Activated T-cell treated with anti-CD3 and anti-CD28 coated beads, Interleukin-2, amount 50 U/mL, for 24 hours (primary cell): Measurements from ENCODE around the gene CNKSR3.

ENCODE experiments used
- DNase-seq: peaks from one replicate; pipeline ENCODE4 v3.0.0-alpha.2; 2020
- H3K27ac Mint-ChIP-seq: 2 replicates; pipeline ENCODE4 v1.8.0; 2020; ENCODE audit warnings: mild to moderate bottlenecking, mixed read lengths
- H3K27me3 Mint-ChIP-seq: 2 replicates; pipeline ENCODE4 v1.8.0; 2020; ENCODE audit warnings: mixed read lengths
- H3K36me3 Mint-ChIP-seq: 2 replicates; pipeline ENCODE4 v1.8.0; 2020; ENCODE audit warnings: low read depth, mixed read lengths
- H3K4me1 Mint-ChIP-seq: 2 replicates; pipeline ENCODE4 v1.8.0; 2020; ENCODE audit warnings: low read depth, mixed read lengths
- H3K4me3 Mint-ChIP-seq: 2 replicates; pipeline ENCODE4 v1.8.0; 2020; ENCODE audit warnings: mild to moderate bottlenecking, moderate library complexity, mixed read lengths
- H3K9me3 Mint-ChIP-seq: 2 replicates; pipeline ENCODE4 v1.8.0; 2020; ENCODE audit warnings: mixed read lengths

The CNKSR3 gene

DNA sequence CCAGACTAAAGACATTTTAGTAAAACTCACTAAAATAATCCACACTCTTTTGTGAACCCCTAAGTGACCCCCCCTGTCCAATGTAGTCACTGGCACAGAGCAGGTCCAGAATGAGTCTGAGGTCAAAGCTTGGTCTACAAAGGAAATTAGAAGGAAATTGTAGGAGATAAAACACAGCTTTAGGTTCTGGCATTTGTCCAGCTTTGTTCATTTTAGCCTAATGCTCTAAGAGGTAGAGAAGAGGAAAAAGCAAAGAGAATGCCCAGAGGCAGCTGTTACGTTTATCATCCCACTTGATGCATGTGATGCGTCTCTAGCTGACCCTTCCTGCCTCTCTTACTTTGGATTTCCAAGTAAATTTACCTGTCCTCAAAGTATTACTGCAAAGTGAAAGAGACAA lies 62.5 kb downstream of the CNKSR3 start:
- Mint-ChIP-seq H3K4me3 (no peak overlapping the region), H3K27ac (no peak overlapping the region), H3K9me3 (no peaks in the 10 kb centered on the region), H3K4me1 (no peaks in the 10 kb centered on the region), H3K36me3 (no peaks in the 10 kb centered on the region), H3K27me3 (no peaks in the 10 kb centered on the region)
- no peak for DNase-seq

DNA sequence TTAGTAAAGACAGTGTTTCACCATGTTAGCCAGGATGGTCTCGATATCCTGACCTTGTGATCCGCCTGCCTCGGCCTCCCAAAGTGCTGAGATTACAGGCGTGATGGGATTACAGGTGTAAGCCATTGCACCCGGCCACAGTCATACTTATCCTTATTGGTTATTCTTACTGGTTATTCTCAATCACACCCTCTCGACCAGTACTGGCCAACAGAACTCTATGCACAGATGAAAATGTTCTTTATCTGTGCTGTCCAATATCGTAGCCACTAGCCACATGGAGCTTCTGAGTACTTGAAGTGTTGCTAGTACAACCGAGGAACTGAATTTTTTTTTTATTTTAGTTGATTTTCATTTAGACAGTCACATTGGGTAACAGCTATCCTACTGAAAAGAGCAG lies 63.5 kb downstream of the CNKSR3 start:
- DNase-seq = no peak
- no peaks in the 10 kb centered on the region for H3K4me1 Mint-ChIP-seq
- no peaks in the 10 kb centered on the region for H3K9me3 Mint-ChIP-seq
- H3K4me3 Mint-ChIP-seq = no peak overlapping the region
- no peak overlapping the region for H3K27ac Mint-ChIP-seq
- H3K36me3 Mint-ChIP-seq = no peaks in the 10 kb centered on the region
- H3K27me3 Mint-ChIP-seq = peaks cover 1% of the 10 kb centered on the region

DNA sequence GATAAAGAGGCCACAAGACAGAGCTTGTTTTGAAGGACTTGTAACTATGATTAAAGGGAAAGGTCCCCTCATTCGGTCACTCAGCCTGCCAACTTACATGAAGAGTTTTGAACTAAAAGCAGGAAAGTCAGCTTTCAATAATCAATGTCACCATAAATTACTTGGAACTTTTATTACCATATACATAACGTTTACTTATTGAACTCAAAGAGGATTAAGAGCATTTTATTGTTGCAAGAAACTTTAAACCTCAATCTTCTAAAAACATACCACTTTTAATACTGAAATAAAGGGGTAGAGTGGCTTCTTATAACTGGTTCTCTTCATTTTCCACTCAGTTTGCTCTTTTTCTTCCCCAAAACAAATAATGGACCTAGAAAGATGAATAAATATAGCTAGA lies 65.1 kb downstream of the CNKSR3 start:
- Mint-ChIP-seq H3K36me3 (no peaks in the 10 kb centered on the region), H3K27me3 (peaks cover 4% of the 10 kb centered on the region), H3K9me3 (no peaks in the 10 kb centered on the region), H3K27ac (no peak overlapping the region), H3K4me1 (no peaks in the 10 kb centered on the region), H3K4me3 (no peak overlapping the region)
- no peak for DNase-seq

DNA sequence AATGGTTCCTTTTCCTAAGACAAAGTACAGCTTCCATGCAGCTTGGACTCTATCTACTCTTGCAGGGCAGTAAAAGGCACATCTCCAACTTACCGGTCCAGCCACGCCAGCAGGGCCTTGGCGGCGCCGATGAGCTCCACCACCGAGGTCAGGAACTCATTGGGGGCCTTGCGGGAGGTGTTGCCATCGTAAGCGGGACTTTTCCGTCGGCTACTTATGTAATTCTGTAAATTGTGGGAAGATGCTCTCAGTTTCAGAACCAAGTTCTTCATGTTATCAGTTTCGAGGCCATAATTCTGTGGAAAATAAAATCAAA lies 68.5 kb downstream of the CNKSR3 start:
- Mint-ChIP-seq H3K4me3 (no peak overlapping the region), H3K27ac (no peak overlapping the region), H3K9me3 (no peaks in the 10 kb centered on the region), H3K27me3 (peaks cover 12% of the 10 kb centered on the region), H3K4me1 (no peaks in the 10 kb centered on the region), H3K36me3 (no peaks in the 10 kb centered on the region)
- no peak for DNase-seq

GRCh38 chr6:154440422-154441043 lies 70.0 kb downstream of the CNKSR3 start:
- Mint-ChIP-seq H3K9me3 (no peaks in the 10 kb centered on the region), H3K36me3 (no peaks in the 10 kb centered on the region), H3K27me3 (peaks cover 12% of the 10 kb centered on the region), H3K4me1 (no peaks in the 10 kb centered on the region), H3K27ac (no peak overlapping the region), H3K4me3 (no peak overlapping the region)
- no peak for DNase-seq

DNA sequence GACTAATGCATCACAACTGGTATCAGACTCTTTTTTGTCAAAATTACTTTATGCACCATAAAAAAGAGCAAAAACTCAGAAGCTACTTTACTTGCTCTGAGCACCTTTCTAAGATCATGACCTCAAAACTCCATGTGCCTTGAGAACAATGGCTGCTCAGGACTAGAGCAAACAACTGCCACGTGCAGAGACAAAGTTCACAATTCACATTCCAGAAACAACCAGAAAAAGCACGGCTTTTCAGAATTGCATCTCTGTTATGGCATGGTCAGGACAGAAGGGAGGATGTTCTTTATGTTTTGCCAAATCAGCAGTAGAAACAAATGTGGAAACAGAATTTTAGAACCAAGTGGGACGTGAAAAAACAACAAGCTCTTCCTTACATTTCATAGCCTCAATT lies 70.5 kb downstream of the CNKSR3 start:
- no peak overlapping the region for H3K27ac Mint-ChIP-seq
- H3K36me3 Mint-ChIP-seq = no peaks in the 10 kb centered on the region
- H3K9me3 Mint-ChIP-seq = no peaks in the 10 kb centered on the region
- H3K4me1 Mint-ChIP-seq = no peaks in the 10 kb centered on the region
- no peak for DNase-seq
- no peak overlapping the region for H3K4me3 Mint-ChIP-seq
- peaks cover 12% of the 10 kb centered on the region for H3K27me3 Mint-ChIP-seq

GRCh38 chr6:154438882-154439415 lies 71.5 kb downstream of the CNKSR3 start:
- Mint-ChIP-seq H3K4me1 (no peaks in the 10 kb centered on the region), H3K27me3 (peaks cover 12% of the 10 kb centered on the region), H3K9me3 (no peaks in the 10 kb centered on the region), H3K36me3 (no peaks in the 10 kb centered on the region), H3K4me3 (no peak overlapping the region), H3K27ac (no peak overlapping the region)
- no peak for DNase-seq

DNA sequence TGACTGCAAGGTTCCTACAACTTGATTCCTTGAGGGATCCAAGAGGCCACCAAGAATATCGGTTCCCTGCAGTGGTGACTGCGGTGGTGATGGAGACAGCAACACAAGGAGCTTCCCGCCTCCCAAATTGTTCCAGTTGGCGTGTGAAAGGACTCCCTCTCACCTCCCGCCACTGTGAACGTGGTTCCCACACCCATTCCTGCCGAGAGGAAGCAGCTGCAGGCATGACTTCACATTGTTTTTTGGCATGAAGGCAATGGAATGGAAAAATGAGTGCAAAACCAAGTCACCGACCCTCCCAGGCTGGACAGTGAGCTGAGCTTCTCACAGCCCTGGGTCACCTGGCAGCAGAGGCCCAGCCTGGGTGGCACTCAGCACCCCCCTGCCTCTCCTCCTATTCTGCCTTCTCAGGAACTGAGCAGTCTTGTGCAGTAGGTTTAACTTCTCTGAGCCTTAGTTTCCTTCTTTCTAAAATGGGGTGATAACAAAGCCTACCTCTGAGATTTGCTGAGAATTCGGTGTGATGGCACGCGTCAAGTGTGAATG lies 75.0 kb downstream of the CNKSR3 start:
- DNase-seq = no peak
- Mint-ChIP-seq H3K36me3 (no peaks in the 10 kb centered on the region), H3K27ac (no peak overlapping the region), H3K9me3 (no peaks in the 10 kb centered on the region), H3K4me1 (no peaks in the 10 kb centered on the region), H3K4me3 (no peak overlapping the region), H3K27me3 (peaks cover 8% of the 10 kb centered on the region)

GRCh38 chr6:154434662-154435061 lies 75.8 kb downstream of the CNKSR3 start:
- no peak for DNase-seq
- peaks cover 3% of the 10 kb centered on the region for H3K27me3 Mint-ChIP-seq
- no peak overlapping the region for H3K4me3 Mint-ChIP-seq
- no peaks in the 10 kb centered on the region for H3K4me1 Mint-ChIP-seq
- H3K9me3 Mint-ChIP-seq = no peaks in the 10 kb centered on the region
- no peaks in the 10 kb centered on the region for H3K36me3 Mint-ChIP-seq
- no peak overlapping the region for H3K27ac Mint-ChIP-seq

DNA sequence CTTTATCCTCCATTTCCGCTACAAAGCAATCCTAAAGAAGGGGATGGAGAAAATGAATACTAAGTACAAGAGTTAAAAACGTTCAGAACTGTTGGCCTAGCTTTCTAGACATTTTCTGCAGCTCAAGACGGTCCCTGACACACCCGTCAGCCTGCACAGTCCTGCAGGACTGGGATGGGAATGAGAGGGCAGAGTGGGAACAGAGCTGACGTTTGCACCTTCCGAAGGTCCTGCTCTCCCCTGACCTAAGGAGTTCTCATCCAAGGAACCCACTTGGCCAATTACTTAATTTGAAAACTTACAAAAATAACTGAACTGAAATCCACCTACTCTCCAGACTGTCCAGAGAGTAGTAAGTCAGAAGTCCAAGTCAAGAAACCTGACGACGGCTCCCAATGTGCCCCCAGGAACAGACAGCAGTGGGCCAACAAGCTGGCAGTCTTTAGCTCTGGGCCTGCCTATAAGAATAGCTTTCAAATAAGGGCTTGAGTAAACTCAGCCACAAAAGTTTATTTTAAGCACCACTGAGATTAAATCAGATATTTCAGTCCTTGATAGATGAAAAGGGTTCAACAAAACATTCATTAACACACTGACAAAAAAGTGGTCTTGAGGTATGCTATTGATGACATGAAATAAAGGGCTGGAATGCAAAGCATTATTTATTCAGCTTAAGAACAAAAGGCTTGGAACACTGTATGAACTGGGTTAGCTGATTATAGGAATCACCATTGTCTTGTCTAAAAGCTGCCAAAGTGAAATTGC lies 76.8 kb downstream of the CNKSR3 start:
- no peaks in the 10 kb centered on the region for H3K4me1 Mint-ChIP-seq
- no peak for DNase-seq
- H3K27me3 Mint-ChIP-seq = peaks cover 2% of the 10 kb centered on the region
- H3K9me3 Mint-ChIP-seq = no peaks in the 10 kb centered on the region
- H3K27ac Mint-ChIP-seq = no peak overlapping the region
- H3K4me3 Mint-ChIP-seq = no peak overlapping the region
- no peaks in the 10 kb centered on the region for H3K36me3 Mint-ChIP-seq

- H3K36me3 Mint-ChIP-seq = no peaks in the 10 kb centered on the region
- DNase-seq = no peak
- H3K9me3 Mint-ChIP-seq = no peaks in the 10 kb centered on the region
- H3K4me1 Mint-ChIP-seq = no peaks in the 10 kb centered on the region
- H3K4me3 Mint-ChIP-seq = no peak overlapping the region
- H3K27me3 Mint-ChIP-seq = peaks cover 2% of the 10 kb centered on the region
- no peak overlapping the region for H3K27ac Mint-ChIP-seq
Measured at GRCh38 chr6:154432533-154433476, 77.7 kb downstream of the CNKSR3 start.

DNA sequence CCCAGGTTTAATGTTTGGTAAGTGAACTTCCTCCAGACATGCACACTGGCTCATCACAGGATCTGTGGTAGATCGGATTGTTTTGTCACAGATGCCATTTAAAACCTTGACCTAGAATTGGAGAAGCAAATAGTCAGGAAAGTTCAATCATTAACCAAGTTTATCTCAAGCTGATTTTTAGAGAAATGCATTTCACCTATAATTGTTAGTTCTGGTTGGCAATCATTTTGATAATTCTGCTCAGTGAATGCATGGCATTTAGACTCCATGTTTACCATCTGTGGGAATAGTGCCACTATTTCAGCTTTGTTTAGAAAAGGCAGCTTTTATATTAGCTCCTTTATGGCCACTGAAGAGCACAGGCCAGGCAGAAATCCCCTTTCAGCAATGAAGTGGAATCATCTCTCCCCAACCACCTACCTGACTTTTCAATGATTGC lies 80.0 kb downstream of the CNKSR3 start:
- Mint-ChIP-seq H3K4me1 (no peaks in the 10 kb centered on the region), H3K36me3 (no peaks in the 10 kb centered on the region)
- no peak for DNase-seq

GRCh38 chr6:154429711-154430110 lies 80.8 kb downstream of the CNKSR3 start:
- no peaks in the 10 kb centered on the region for H3K36me3 Mint-ChIP-seq
- no peaks in the 10 kb centered on the region for H3K9me3 Mint-ChIP-seq
- H3K4me3 Mint-ChIP-seq = no peak overlapping the region
- H3K4me1 Mint-ChIP-seq = no peaks in the 10 kb centered on the region
- H3K27ac Mint-ChIP-seq = no peak overlapping the region
- H3K27me3 Mint-ChIP-seq = no peaks in the 10 kb centered on the region
- no peak for DNase-seq

More for the DNA sequence above, 80.0 kb downstream of the CNKSR3 start:
- Mint-ChIP-seq H3K27ac (no peak overlapping the region), H3K4me3 (no peak overlapping the region), H3K9me3 (no peaks in the 10 kb centered on the region), H3K27me3 (no peaks in the 10 kb centered on the region)

DNA sequence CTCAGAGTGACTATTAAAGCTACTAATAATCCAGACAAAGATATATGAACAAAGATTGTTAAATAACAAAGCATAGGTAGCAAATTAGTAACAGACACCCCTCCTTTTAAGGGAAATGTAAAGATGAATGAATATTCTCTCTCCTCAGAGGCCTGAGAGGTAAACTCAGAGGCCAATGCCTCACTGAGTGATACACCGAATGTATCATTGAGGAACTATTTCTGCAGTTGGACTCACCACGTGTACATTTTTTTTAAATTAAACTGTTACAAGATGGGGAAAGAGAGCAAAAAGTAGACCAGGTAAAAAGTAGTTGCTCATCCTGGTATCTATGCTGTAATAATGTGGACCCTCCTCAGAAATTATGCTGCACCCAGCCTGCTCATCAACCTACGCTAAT lies 81.6 kb downstream of the CNKSR3 start:
- Mint-ChIP-seq H3K4me3 (no peak overlapping the region), H3K9me3 (no peaks in the 10 kb centered on the region), H3K27me3 (no peaks in the 10 kb centered on the region), H3K4me1 (no peaks in the 10 kb centered on the region), H3K36me3 (no peaks in the 10 kb centered on the region), H3K27ac (no peak overlapping the region)
- no peak for DNase-seq
